Endothelial cell (in vitro differentiated cells): ENCODE data around the gene IL1R2. TPM values are rescaled to one million over a fixed set of nuclear protein-coding genes. Genes with fewer than 3 reads are reported as not detected.

Experiments used
- DNase-seq: peaks from one replicate; pipeline ENCODE4 v3.0.0; 2021; ENCODE audit warnings: low spot score
- H3K27ac Mint-ChIP-seq: one replicate; pipeline ENCODE4 v1.8.0; 2021; ENCODE audit warnings: mixed read lengths, inconsistent platforms; ENCODE audit not compliant: unreplicated experiment
- H3K27me3 Mint-ChIP-seq: one replicate; pipeline ENCODE4 v1.8.0; 2021; ENCODE audit warnings: mild to moderate bottlenecking, moderate library complexity, mixed read lengths, inconsistent platforms; ENCODE audit not compliant: unreplicated experiment
- H3K36me3 Mint-ChIP-seq: one replicate; pipeline ENCODE4 v1.8.0; 2021; ENCODE audit warnings: mild to moderate bottlenecking, low read depth, mixed read lengths, inconsistent platforms; ENCODE audit not compliant: unreplicated experiment
- H3K4me1 Mint-ChIP-seq: one replicate; pipeline ENCODE4 v1.8.0; 2021; ENCODE audit warnings: mild to moderate bottlenecking, mixed read lengths, inconsistent platforms; ENCODE audit not compliant: unreplicated experiment
- H3K4me3 Mint-ChIP-seq: one replicate; pipeline ENCODE4 v1.8.0; 2021; ENCODE audit warnings: mild to moderate bottlenecking, mixed read lengths, inconsistent platforms; ENCODE audit not compliant: unreplicated experiment
- H3K9me3 Mint-ChIP-seq: one replicate; pipeline ENCODE4 v1.8.0; 2021; ENCODE audit warnings: mixed read lengths, inconsistent platforms; ENCODE audit not compliant: unreplicated experiment
- total RNA-seq: library from RNA; stranded (reverse); fragmentation: NEBNext Ultra II Directional; extraction: Animal tissue kit (Norgen Biotek cat#: 25700); gene quantifications from one replicate; pipeline ENCODE4 v1.2.1, GENCODE V29; 2021; ENCODE audit not compliant: unreplicated experiment
- TF ChIP-seq, protein P1 (sequence below): fragments of 200-600 bp; sonication (generic); IDR thresholded peaks from one replicate; pipeline ENCODE4 v1.5.0; 2021; ENCODE audit warnings: antibody characterized with exemption; ENCODE audit not compliant: unreplicated experiment

Gene IL1R2
- total RNA-seq, 1 donor from 2014 or later, result not detected

DNA sequence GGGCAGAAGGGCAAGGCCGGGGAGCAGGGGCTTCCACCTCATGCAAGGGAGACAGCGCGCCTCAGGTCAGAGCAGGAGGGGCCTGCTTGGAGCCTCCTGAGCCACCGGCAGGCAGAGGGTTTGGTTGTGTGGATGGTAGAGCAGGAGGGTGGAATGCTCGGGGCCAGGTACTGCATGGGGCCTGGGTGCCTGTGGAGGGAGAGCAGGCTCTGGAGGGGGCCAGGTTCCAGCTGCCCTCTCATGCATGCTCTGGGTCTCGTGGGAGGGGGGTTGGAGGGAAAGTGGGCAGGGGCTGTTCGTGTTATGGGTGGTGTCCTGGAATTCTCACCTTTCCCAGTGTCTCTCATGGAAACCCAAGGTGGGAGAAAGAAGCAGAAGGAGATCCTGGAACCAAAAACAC is 3.2 kb upstream of the IL1R2 start:
- TF ChIP-seq, protein P1, sequence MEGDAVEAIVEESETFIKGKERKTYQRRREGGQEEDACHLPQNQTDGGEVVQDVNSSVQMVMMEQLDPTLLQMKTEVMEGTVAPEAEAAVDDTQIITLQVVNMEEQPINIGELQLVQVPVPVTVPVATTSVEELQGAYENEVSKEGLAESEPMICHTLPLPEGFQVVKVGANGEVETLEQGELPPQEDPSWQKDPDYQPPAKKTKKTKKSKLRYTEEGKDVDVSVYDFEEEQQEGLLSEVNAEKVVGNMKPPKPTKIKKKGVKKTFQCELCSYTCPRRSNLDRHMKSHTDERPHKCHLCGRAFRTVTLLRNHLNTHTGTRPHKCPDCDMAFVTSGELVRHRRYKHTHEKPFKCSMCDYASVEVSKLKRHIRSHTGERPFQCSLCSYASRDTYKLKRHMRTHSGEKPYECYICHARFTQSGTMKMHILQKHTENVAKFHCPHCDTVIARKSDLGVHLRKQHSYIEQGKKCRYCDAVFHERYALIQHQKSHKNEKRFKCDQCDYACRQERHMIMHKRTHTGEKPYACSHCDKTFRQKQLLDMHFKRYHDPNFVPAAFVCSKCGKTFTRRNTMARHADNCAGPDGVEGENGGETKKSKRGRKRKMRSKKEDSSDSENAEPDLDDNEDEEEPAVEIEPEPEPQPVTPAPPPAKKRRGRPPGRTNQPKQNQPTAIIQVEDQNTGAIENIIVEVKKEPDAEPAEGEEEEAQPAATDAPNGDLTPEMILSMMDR, result no peak
- H3K4me1 Mint-ChIP-seq, result no peaks in the 10 kb centered on the region
- no peak overlapping the region for H3K4me3 Mint-ChIP-seq
- DNase-seq, result no peak
- H3K9me3 Mint-ChIP-seq, result no peaks in the 10 kb centered on the region
- H3K27ac Mint-ChIP-seq, result no peak overlapping the region
- H3K36me3 Mint-ChIP-seq, result no peaks in the 10 kb centered on the region
- peaks cover 10% of the 10 kb centered on the region for H3K27me3 Mint-ChIP-seq

DNA sequence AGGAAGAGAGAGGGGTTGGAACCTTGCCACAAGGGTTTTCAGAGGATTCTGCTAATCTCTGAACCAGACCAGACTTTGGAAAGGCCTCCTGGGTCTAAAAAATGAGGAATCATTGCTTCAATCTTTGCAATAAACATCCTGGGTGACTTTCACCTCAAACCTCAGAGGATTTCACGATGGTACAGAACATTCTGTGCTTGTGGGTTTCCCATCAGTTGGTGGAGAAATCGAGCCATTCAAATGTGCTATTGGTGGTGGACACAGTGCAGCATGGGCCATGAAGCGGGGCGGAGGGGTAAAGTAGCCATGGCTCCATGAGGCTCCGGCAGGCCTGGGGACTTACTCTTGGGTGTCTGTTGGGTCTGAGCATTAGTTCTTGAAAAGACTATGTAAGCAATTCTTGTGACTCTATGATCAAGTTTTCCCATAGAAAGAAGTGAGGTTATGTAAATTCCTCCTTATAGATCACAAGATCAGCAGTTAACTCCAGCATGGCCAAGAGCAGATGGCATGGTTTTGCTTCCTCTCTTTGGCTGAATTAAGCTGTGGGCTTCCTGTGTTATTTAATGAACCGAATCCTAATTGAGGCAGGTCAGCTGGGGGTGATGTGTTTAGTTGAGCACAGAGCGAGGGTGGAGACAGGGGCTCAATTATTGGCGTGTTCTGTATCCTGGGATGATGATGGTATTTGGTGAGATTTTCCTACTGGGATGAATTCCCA is 1.9 kb upstream of the IL1R2 start:
- peaks cover 12% of the 10 kb centered on the region for H3K27me3 Mint-ChIP-seq
- no peaks in the 10 kb centered on the region for H3K36me3 Mint-ChIP-seq
- no peak for DNase-seq
- no peak overlapping the region for H3K27ac Mint-ChIP-seq
- no peaks in the 10 kb centered on the region for H3K9me3 Mint-ChIP-seq
- no peak overlapping the region for H3K4me3 Mint-ChIP-seq
- TF ChIP-seq, protein P1, result no peak
- no peaks in the 10 kb centered on the region for H3K4me1 Mint-ChIP-seq

DNA sequence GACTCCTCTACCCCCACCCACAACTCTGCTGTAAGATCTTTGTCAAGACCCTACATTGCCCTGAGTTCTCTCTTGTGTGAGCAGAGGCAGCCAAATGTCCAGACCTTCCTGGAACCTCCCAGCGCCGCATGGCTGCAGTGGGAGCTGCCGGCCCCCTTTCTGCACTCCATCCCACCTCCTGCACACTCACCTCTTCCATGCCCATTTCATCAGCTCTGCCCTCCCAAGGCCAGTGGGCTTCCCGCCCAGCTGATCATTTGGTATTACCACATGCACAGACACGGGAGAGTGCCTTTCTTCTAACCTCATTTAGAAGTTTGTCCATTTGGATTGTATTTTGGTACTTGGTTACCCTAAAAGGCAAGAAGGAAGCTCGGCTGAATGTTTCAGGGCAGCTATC is 2.0 kb downstream of the IL1R2 start:
- Mint-ChIP-seq H3K27ac (no peak overlapping the region), H3K36me3 (no peaks in the 10 kb centered on the region), H3K9me3 (no peaks in the 10 kb centered on the region), H3K4me1 (peaks cover 12% of the 10 kb centered on the region), H3K27me3 (peaks cover 7% of the 10 kb centered on the region), H3K4me3 (no peak overlapping the region)
- DNase-seq, result no peak
- TF ChIP-seq, protein P1, result no peak

DNA sequence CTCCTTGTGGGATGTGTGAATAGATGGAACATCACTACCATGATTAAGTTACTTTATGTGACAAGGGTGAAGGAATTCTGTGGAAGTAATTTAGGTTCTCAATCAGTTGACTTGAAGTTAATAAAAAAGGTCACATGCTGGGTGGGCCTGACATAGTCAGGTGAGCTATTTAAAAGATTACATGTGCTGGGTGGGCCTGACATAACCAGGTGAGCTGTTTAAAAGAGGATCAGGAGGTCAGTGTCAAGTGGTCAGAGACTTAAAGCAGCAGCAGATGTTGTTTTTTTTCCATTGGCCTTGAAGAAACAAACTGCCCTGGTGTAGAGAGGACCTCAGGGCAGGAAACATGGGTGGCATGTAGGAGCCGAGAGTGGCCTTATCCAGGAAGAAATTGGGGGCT is 3.3 kb downstream of the IL1R2 start:
- Mint-ChIP-seq H3K27ac (no peak overlapping the region), H3K4me3 (no peak overlapping the region), H3K36me3 (no peaks in the 10 kb centered on the region), H3K9me3 (no peaks in the 10 kb centered on the region), H3K4me1 (peaks cover 12% of the 10 kb centered on the region), H3K27me3 (peaks cover 6% of the 10 kb centered on the region)
- DNase-seq, result no peak
- TF ChIP-seq, protein P1, result no peak

DNA sequence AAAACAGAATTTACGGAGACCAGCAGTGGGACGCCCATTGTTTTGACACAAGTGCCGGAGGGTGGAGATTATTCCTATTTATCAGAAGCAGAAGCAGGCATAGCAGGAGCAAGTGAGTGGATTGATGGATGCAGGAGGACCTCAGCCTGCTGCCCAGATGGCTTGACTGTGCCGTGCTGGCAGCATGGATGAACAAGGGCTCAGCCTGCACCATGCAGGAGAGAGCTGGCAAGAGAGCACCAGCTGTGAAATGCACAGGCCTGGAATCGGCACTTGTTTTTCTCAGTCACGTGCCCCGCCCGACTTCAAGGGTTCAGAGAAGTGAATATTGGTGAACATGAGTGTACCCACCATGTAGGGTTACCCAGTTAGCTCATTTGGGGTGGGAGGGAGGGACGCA is 4.0 kb downstream of the IL1R2 start:
- TF ChIP-seq, protein P1, result no peak
- H3K36me3 Mint-ChIP-seq, result no peaks in the 10 kb centered on the region
- DNase-seq, result no peak
- H3K27me3 Mint-ChIP-seq, result peaks cover 4% of the 10 kb centered on the region
- no peak overlapping the region for H3K27ac Mint-ChIP-seq
- H3K4me3 Mint-ChIP-seq, result no peak overlapping the region
- peaks cover 12% of the 10 kb centered on the region for H3K4me1 Mint-ChIP-seq
- H3K9me3 Mint-ChIP-seq, result no peaks in the 10 kb centered on the region
